ENCODE data around the gene COLEC11.
A peak's percentile ranks its signal among the peaks of the same experiment; 100 is the strongest.

The COLEC11 gene

DNA sequence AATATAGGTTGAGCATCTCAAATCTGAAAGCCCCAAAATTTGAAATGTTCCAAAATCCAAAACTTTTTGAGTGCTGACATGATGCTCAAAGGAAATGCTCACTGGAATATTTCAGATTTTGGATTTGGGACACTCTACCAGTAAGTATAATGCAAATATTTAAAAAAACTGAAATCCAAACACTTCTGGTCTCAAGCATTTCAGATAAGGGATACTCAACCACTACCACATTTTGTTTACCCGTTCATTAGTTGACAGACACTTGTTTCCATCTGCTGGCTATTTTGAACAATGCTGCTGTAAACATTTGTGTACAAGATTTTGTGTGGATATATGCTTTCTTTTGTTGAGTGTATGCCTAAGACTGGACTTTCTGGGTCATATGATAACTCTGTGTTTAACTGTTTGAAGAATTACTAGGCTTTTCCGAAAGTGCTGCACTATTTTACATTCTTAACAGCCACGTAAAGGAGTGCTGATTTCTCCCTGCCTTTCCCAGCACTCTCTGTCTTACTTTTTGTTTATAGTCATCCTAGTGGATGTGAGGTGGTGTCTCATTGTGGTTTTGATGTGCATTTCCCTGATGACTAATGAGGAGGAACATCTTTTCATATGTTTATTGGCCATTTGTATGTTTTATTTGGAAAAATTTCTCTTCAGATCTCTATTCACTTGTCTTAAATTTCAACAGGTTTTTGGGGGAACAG is 89.0 kb downstream of the COLEC11 start:
- Mint-ChIP-seq H3K4me3 (no peak overlapping the region), H3K27me3 (ENCODE audit: low read depth) (peaks cover 10% of the 10 kb centered on the region), H3K27ac (no peak overlapping the region), H3K36me3 (ENCODE audit: low read depth) (no peaks in the 10 kb centered on the region), H3K4me1 (no peaks in the 10 kb centered on the region), H3K9me3 (peaks cover 6% of the 10 kb centered on the region)
- TF ChIP-seq, protein P1, sequence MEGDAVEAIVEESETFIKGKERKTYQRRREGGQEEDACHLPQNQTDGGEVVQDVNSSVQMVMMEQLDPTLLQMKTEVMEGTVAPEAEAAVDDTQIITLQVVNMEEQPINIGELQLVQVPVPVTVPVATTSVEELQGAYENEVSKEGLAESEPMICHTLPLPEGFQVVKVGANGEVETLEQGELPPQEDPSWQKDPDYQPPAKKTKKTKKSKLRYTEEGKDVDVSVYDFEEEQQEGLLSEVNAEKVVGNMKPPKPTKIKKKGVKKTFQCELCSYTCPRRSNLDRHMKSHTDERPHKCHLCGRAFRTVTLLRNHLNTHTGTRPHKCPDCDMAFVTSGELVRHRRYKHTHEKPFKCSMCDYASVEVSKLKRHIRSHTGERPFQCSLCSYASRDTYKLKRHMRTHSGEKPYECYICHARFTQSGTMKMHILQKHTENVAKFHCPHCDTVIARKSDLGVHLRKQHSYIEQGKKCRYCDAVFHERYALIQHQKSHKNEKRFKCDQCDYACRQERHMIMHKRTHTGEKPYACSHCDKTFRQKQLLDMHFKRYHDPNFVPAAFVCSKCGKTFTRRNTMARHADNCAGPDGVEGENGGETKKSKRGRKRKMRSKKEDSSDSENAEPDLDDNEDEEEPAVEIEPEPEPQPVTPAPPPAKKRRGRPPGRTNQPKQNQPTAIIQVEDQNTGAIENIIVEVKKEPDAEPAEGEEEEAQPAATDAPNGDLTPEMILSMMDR (IDR thresholded peaks at IDR 0.05; ENCODE audit: unreplicated experiment in 3 of 3): no peak

DNA sequence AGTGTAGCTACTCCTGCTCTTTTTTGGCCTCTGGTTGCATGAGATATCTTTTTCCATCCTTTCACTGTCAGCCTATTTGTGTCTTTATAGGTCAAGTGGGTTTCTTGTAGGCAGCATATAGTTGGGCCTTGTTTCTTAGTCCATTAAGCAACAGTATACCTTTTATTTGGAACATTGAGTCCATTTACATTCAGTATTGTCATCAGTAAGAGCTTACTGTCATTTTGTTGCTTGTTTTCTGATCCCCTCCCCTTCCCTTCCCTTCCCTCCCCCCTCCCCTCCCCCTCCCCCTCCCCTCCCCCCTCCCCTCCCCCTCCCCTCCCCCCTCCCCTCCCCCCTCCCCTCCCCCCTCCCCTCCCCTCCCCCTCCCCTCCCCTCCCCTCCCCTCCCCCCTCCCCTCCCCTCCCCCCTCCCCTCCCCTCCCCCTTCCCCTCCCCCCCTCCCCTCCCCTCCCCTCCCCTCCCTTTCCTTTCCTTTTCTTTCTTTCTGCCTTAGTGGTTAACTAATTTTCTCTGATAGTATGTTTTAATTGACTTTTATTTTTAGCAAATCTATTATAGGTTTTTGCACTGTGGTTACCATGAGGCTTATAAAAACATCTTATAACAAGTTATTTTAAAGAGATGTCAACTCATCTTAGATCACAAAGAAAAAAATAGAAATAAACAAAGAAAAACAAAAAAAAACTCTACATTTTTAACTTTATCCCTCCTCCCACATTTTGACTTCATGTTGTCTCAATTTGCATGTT is 95.3 kb downstream of the COLEC11 start:
- peaks cover 14% of the 10 kb centered on the region for H3K27me3 Mint-ChIP-seq (ENCODE audit: low read depth)
- no peaks in the 10 kb centered on the region for H3K4me1 Mint-ChIP-seq
- no peaks in the 10 kb centered on the region for H3K36me3 Mint-ChIP-seq (ENCODE audit: low read depth)
- no peak overlapping the region for H3K27ac Mint-ChIP-seq
- TF ChIP-seq, protein P1 (IDR thresholded peaks at IDR 0.05; ENCODE audit: unreplicated experiment in 3 of 3): no peak
- peaks cover 20% of the 10 kb centered on the region for H3K9me3 Mint-ChIP-seq
- no peak overlapping the region for H3K4me3 Mint-ChIP-seq

- TF ChIP-seq, protein P1 (IDR thresholded peaks at IDR 0.05; ENCODE audit: unreplicated experiment in 3 of 3): peak; percentile 53 to 60 (median 56)
- Mint-ChIP-seq H3K27ac (no peak overlapping the region), H3K4me1 (no peaks in the 10 kb centered on the region), H3K9me3 (peaks cover 19% of the 10 kb centered on the region), H3K4me3 (no peak overlapping the region), H3K36me3 (ENCODE audit: low read depth) (no peaks in the 10 kb centered on the region), H3K27me3 (ENCODE audit: low read depth) (peaks cover 14% of the 10 kb centered on the region)
Measured at GRCh38 chr2:3692375-3692774, 97.5 kb downstream of the COLEC11 start.
